ENCODE measurements around the gene MISP3.

The MISP3 gene

DNA sequence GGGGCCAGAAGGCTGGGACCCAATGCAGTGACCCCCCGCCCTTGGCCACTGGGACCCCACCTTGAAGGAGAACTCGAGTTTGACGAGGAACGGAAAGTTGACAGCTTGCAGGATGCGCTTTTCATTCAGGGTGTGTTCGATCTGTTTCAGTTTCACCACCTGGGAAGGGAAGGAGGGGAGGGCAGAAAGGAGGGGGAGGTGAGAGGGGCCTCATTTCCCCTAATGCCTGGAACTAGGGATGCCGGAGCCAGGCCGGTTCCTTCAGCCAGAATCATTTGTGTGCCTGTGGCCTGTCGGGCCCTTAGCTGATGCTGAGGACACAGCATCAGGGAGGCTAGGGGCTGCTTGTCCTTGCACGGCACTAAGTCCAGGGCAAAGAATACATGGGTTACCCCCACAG, 30.2 kb downstream of the MISP3 start:
- DNase-seq (ENCODE audit: low spot score): no peak

DNA sequence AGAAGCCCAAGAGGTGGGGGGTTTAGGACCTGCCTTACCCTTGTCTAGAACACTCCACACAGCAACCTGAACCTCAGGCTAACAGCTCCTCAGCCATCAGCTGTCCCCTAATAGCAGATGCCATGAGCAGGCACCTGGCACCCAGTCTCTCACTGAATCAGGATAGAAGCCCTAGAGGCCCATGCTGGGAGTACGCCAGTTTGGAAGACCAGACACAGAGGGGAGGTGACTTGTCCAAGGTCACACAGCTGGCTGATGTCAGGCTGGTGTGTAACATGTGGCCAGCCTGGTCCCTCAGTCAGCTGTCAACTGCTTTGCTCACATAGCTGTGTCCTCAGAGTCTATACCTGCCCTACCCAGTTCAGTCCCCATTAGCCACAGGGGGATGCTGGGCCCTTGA, 30.7 kb downstream of the MISP3 start:
- no peak for DNase-seq (ENCODE audit: low spot score)

DNA sequence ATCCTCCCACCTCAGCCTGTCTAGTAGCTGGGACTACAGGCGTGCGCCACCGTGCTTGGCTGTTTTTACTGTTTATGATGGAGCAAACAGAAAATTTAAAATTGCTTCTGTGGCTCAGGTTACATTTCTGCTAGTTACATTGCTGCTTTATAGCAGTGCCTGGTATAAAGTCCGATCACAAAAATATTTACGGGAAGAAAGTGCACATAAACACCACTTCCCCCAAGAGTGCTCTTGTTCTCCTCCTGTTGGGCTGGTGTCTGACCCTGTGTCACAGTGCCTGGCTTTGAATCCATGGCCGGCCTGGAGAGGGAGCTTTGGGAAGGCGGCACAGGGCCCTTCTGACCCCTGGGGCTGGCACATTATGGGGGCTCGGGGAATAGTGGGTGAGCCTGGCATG, 33.1 kb downstream of the MISP3 start:
- no peak for DNase-seq (ENCODE audit: low spot score)

DNA sequence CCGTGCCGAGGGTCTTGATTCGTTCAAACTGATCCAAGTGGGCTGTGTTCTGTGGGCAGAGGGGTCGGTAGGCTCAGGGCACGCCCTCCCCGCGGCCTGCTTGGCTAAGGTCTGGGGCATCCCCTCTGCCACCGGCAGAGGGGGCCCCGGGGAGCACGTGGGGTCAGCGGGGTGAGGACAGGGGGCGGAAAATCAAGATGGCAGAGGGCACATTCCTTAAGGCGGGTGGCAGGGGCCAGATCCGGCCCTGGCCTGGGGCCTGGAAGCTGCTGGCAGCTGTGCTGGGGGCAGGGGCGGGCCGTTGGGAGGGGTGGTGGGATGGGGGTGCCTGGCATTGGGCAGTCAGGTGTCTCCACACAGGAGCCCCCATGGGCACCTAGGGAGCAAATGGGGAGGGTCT, 34.3 kb downstream of the MISP3 start:
- DNase-seq (ENCODE audit: low spot score): no peak

DNA sequence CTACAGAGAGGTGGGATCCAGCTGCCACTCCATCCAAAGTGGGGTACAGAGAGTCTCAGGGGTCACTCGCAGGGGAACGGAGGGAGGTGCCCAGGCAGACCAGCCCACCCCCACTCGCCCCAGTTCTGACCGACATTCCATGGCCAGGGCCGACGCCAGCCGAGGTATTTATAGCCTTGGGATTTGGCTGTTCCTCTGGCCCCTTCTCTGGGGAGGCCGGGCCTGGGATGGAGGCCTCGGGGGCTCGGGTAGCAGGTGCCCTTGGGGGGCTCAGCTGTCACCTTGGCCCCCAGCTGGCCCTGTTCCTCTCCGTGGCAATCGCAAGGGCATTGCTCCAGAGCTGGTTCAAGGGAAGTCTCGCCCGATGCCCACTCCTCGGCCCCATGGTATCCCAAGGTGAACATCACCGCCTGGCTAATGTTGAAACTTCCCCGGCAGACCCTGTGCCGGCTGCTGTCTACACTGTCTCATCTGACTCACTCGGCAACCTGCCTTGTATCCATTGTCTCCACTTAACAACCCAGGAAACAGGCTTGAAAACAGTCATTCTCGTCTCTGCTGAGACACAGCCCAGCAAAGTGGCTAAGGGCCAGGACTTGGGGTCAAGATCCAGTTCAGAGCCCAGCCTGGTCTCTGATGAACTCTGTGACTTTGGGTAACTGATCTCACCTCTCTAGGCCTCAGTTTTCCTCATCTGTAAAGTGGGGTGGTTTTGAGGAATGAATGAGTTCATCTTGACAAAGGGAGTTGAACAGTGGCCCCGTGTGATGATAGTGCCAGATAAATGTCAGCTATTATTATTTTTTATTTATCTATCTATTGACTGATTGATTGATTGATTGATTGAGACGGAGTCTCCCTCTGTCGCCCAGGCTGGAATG, 35.2 kb downstream of the MISP3 start:
- no peak for DNase-seq (ENCODE audit: low spot score)

DNA sequence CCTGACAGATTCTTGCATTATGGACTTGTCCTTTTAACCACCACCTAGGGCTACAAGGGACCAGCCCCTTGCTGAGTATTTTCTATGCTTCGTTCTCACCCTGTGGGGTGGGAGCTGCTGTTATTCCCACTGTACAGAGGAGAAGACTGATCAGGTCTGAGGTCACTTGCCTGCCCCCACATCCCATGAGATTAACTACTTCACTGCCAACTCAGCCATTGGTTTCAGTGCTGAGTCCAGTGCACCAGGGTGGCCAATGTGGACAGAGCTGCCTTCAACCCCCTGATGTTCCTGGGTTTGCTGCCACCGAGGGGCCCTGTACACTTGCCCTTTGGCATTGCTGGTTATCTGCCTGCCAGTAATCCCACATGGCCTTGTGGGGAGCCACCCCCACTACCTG, 38.1 kb downstream of the MISP3 start:
- DNase-seq (ENCODE audit: low spot score): no peak

DNA sequence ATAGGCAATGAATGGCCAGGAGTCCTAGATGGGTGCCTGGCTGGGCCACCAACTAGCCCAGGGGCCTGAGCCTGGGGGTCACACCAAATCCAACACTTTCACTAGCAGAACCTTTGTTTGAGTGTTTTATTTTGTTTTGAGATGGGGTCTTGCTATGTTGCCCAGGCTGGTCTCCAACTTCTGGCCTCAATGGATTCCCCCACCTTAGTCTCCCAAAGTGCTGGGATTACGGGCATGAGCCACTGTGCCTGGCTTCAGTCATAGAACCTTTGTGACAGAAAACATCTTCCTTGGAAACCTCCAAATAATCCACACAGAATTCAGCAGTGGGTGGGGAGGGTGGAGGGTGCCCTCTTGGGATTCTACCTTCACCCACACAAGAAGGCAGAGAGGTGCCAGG, 38.9 kb downstream of the MISP3 start:
- no peak for DNase-seq (ENCODE audit: low spot score)

DNA sequence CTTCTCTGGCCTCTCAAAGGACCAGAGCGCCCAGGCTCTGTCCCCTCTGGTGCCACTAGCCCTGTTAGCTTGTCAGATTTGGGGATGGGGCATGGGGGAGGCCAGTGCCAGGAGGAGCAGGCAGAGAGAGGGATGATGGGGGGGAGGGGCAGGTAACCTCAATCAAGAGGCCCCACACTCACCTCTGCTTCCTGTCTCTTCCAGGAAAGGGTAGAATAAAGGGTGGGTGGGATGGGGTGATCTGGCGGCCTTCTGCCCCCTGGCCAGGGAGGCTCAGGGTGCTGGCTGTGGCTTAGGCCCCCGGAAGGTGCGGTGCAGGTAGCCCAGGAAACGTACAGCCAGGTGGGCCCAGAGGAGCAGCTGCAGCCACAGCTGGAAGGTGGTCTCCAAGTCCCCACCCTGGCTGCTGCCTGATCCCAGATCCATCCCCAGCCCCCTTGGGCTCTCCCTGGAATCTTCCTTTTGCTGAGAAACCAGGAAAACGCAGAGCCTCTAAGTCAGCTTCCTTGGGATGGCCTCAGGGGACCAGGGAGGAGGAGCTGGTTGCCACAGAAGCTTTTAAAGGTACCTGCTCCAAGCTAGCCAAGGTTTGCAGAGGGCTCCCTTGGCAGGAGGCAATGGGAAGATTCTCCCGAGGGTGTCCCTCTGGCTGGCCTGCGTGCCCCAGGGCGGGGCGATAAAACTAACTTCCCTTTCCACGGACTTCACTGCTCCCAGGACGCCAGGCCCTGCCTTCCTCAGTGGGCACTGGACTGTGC, 39.6 kb downstream of the MISP3 start:
- no peak for DNase-seq (ENCODE audit: low spot score)

DNA sequence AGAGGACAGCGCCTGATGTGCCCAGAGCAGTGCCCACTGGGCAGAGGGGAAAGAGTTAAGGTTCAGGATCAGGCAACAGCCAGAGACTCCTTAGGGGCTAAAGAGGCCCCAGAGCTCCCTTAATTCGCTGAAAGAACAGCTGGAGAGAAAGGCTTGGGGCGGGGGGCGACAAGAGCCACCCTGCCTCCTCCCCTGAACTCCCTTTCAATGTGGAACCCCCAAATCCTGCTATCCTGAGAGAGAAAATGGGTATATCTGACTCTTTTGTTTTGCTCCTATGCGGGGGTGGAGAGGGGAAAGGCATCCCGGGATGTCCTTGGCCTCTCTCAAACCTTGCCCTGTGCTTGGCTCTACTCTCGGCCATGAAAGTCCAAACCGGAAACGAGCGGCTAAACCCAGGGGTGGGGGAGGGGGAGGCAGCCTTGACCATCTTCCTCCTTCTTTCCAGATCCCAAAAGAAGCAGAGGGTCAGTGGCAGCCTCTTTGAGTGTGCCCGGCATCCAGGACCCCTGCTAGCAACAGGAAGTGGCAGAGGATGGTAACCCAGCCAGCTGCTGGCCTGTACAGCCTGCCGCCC, 40.3 kb downstream of the MISP3 start:
- DNase-seq (ENCODE audit: low spot score): no peak

DNA sequence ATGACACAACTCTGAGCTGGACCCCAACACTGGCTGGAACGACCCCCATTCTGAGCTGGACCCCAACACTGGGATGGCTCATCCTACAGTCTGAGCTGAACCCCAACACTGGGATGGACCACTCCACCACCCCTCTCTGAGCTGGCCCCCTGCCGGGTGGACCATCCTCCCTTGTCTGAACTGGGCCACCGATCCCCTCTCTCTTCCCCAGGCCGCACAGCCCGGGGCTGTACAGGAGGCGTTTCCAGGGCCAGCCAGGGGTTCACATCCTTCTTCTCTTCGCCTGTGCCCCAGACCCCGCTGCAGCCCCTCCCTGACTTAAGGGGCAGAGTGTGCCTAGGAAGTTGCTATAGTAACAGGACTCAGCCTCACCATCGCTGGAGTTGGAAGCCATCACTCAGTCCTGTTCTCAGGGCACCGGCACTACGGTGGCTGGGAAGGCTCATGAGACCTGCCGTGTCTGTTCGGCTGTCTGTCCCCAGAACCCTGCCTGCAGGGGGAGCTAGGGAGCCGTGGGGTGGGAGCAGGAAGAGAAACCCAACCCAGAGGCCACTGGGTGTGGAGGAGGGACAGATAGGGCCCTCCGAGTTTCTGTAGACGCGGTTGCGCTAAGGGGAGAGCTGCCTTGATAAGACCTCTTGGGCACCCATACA, 41.3 kb downstream of the MISP3 start:
- DNase-seq (ENCODE audit: low spot score): peak; percentile 26

DNA sequence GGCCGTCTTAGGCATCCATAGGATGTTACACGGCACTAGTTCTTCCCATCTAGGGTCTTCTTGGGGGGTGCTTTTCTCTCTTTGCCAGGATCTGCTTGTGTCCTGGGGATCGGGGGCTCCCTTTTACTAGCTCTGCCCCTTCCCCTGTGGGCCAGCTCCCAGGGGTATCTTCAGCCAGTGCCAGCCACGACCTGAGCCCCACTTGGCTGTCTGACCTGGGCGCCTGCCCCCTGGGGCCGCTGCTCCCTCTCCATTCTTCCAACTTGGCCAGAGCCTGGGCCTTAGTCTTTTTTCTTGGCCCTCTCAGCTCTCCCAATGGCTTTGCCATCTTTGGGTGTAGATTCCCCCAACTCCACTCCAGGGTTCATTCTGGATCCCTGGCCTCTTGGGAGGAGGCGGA, 41.9 kb downstream of the MISP3 start:
- DNase-seq (ENCODE audit: low spot score): no peak

DNA sequence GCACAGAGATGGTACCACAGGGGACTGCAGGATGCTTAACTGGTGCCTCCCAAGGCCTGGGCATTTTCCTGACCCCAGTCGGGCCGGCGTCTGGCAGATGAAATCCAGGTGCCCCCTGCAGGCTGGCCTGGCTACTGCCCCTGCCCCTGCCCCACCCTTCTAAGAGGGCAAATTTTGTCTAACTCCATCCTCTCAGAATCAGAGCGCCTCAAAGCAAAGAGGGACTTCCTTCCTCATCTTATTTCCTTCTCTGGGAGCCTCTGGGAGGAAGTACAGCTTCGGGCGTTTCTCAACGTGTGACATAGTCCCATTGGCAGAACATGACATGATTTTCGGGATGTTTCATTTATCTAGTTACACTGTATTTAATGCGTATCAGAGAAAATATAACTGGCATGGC, 42.3 kb downstream of the MISP3 start:
- DNase-seq (ENCODE audit: low spot score): peak; percentile 52

DNA sequence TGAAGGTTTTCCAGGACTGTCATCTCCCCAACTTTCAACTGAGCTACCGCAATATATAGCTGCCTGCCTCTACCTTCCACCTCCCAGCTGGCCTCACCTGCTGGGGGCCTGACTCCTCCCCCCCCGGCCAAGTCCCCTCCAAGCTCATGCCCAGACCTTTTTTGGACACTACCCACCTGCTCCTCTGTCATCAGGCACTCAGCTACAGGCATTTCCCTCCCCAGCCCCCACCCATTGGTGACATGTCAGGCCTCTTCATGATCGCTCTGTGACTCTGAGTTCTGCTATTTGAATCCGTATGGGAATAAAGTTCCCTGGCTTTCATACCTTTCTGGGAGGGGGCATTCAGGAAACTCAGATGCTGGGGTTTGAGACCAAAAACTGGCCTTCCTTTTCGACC, 43.2 kb downstream of the MISP3 start:
- no peak for DNase-seq (ENCODE audit: low spot score)

DNA sequence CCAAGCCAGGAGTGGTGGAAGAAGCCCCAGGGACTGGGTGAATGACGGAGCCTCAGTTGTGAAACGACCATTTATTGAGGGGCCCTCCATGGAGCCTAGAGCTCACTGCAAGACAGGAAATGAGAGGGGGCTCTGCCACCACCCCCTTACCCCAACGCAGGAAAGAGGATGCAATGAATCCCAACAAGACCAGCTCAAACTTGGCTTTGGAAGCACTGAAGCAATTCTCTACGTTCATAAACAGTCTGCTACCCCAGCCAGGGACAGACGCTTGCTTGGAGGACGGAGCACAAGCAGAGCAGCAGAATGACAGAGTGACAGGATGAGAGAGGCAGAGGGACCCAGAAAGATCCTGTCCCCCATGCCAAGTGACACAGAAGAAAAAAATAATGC, 43.9 kb downstream of the MISP3 start:
- DNase-seq (ENCODE audit: low spot score): no peak

DNA sequence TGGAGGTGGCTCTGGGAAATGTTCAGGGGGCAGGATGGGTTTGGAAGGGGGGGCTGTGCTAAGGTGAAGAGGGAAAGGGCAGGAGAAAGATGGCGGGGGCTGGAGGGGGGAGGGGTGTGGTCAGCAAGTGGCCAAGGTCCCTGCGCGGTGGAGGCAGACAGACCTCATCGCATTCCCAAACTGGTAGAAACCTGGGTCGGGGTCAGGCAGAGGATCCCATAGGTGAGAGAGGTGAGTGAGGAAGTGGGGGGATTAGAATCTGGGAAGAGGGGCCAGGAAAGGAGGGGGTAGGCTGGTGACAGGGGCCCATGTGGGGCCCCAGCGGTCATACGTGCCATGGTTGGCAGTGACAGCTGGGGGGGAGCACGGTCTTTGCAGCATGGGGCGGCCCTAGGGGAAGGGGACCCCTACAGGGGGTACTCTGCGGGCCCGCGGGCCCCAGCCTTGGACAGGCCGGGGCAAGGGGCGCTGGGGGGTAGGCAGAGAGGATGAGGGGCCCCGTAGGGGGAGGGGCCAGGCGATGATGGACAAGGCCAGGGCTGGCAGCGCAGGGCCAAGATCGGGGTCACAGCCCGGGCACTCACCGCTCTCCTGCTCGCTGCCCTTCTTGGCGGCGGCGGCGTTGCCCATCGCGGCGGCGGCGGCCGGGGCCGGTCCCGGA, 44.5 kb downstream of the MISP3 start:
- DNase-seq (ENCODE audit: low spot score): no peak

DNA sequence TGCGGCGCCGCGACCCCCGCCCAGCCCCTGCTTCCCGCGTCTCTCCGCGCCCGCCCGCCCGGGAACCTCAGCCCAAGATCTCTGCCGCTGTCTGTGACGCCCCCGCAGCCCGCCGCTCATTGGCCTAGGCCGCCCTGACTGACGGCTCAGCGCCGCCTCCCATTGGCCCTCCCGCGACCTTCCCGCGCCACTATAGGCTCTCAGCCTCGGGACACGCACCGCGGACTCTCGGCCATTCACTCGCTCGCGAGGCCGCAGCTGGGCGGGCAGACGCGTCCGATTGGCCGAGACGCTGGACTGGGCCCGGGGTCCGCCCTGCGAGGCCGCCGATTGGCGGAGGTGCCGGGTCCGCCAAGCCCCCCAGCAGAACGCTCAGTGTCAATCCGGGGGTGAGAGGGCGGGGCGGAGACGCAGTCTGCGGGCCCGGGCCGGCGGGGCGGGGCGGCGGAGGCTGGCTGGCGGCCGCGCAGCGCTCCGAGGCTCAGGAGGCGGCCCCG, 45.1 kb downstream of the MISP3 start, which contains the start of gene PRKACA:
PRKACA (minus strand) TSS at position 95 of the 497 bp plus-strand sequence. CDS start 215 bp downstream, outside the sequence.
- DNase-seq (ENCODE audit: low spot score): peak; percentile 99

DNA sequence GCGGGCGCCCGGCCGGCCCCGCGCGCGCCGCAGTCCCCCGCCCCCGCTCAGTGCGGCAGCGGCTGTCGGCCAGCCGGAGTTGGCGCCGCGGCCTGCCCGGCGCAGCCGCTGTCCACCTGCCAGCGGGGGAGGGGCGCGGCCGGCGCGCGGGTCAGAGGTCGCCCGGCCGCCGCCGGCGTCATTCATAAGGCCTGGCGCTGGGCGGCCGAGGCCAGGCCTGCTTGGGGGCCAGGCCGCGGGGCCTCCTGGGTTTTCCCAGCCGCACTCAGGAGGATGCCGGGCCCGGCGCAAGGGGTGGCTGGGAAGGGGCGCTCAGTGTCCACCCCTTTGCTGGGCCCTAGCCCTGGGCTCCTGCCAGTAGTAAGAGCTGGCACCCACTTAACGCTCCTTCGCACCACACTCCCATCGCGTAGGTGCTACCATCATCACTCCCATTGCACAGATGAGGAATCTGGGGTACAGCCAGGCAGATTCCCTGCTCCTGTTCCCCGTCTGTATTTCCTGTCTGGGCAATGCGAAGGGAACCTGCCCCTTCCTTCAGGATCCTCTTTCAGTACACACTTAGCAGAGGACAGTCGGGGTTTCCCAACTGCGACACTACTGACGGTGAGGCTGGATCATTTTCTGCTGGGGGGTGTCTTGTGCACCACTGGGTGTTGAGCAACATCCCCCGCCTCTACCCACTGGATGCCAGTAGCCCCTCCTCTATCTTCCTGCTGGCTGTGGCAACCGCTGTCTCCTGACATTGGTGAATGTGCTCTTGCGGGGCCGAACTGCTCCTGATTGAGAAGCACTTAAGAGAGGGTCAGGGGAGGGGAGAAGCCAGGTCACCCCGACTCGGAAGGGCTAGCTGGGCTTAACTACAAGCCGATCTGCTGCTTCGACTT, 45.8 kb downstream of the MISP3 start:
- DNase-seq (ENCODE audit: low spot score): peak; percentile 27

DNA sequence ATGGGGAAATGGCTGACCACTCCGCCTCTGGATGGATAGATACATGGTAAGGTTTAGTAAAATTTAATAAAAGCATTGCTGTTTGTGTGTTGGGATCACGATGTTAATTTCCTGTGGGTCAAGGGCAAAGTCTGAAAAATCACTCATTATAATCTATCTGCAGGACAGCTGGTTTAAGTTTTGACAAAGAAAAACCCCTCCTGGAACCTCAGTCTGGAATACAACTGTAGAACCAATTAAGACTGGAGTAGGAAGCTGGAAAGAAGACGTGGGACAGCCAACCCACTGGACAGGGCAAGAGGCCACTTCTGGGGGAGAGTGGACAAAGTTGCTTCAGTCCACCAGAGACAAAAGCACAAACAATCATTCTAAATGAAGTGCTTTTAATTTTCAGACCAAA, 46.6 kb downstream of the MISP3 start:
- no peak for DNase-seq (ENCODE audit: low spot score)

DNA sequence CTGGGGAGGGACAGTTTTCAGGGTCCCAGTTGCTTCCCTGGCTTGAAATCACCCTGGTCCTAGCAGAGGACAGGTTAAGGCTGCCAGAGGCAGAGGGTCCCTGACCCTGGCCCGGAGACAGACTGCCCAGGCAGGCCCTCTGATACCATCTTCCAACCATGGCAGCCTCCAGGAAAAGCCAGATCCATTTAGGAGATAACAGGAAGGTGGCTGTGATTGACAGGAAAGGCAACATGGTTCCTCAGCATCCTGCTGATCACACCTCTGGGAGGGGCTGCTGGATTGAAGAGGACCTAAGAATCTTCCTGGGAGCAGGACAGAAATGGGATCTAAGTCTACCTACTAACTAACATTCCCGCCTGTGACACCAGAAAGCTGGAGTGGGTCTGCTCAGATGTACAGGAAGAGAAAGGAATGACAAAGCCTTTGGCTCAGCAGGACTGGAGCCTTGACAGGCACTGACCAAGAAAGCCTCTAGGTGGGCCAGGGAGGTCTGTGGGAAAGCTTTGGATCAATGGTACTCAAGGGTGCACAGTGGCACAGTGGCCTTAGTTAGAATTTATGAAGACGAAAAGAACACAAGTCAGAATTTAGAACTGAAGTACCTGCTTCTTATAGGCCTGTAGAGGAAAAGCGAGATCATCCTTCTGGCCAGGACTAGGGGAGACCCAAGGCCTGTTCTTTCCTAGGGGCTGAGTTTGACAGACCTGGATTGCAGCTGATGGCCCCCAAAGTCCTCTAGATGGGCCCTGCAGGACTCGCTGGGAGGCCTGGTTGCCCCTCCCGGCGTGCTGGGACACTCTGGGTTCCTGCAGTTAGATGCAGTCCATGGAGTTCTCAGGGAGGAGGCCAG, 47.3 kb downstream of the MISP3 start:
- DNase-seq (ENCODE audit: low spot score): no peak

DNA sequence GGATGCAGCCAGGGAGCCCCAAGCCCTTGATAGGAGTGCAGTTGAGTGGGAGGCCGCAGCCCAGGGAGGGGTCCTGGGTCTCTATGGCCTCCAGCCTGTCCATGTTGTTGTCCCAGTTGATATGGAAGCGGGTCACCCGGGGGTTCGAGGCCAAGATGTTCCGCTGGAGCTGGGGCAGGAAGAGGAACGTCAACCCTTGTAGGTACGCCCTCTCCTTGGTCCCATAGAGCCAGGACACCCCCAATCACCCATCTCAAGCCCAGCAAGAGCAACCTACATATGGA, 47.9 kb downstream of the MISP3 start:
- no peak for DNase-seq (ENCODE audit: low spot score)
